ENCODE results near the gene P4HA2.

P4HA2 gene

DNA sequence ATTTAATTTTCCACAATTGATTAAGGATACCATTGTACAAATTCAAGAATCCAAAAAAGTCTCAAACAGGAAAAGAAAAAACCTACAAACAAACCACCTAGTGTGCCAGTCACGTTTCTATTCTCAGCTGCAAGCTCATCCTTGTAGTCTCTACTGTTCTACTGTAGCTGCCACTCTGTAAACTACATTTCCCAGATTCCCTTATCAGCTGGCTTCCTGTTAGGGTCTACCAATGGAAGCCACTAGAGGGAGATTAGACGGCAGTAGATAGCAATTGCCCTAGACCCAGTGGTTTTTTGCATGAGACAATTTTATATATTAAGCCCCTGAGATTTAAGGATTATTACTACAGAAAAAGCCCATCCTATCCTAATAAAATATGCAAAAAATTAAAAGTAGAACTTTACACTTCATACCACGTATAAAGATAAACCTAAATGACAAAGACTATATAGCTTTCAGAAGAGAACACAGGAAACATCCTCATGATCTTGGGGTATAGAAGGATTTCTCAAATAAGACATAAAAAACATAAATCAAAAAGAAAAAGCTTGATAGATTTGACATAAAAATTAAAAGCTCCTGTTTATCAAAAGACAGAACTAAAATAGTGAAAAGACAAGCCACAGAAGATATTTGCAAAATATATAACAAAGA, 37.4 kb downstream of the P4HA2 start:
- H3K79me2 ChIP-seq (ENCODE audit: control insufficient read depth, insufficient read depth, low read length, unreplicated experiment) = no peaks in the 10 kb centered on the region
- no peak overlapping the region for H3K27ac ChIP-seq (ENCODE audit: low read depth, low read length)
- peaks cover 4% of the 10 kb centered on the region; the same call in 1 of the 2 replicates for H3K36me3 ChIP-seq (ENCODE audit: insufficient read depth, low read length)
- H2AFZ ChIP-seq (ENCODE audit: low read length, unreplicated experiment) = no peak overlapping the region
- no peak overlapping the region for H3K4me3 ChIP-seq (ENCODE audit: low read depth, low read length)
- H3K27me3 ChIP-seq (ENCODE audit: insufficient read depth, low read length) = no peaks in the 10 kb centered on the region
- no peaks in the 10 kb centered on the region for H3K4me1 ChIP-seq (ENCODE audit: control insufficient read depth, insufficient read depth, low read length, unreplicated experiment)

GRCh38 chr5:132184588-132184987, 43.1 kb downstream of the P4HA2 start:
- Histone ChIP-seq H3K36me3 (ENCODE audit: insufficient read depth, low read length) (no peaks in the 10 kb centered on the region), H2AFZ (ENCODE audit: low read length, unreplicated experiment) (no peak overlapping the region), H3K27me3 (ENCODE audit: insufficient read depth, low read length) (no peaks in the 10 kb centered on the region), H3K4me1 (ENCODE audit: control insufficient read depth, insufficient read depth, low read length, unreplicated experiment) (peaks cover 4% of the 10 kb centered on the region), H3K27ac (ENCODE audit: low read depth, low read length) (no peak overlapping the region), H3K79me2 (ENCODE audit: control insufficient read depth, insufficient read depth, low read length, unreplicated experiment) (no peaks in the 10 kb centered on the region), H3K4me3 (ENCODE audit: low read depth, low read length) (no peak overlapping the region)

DNA sequence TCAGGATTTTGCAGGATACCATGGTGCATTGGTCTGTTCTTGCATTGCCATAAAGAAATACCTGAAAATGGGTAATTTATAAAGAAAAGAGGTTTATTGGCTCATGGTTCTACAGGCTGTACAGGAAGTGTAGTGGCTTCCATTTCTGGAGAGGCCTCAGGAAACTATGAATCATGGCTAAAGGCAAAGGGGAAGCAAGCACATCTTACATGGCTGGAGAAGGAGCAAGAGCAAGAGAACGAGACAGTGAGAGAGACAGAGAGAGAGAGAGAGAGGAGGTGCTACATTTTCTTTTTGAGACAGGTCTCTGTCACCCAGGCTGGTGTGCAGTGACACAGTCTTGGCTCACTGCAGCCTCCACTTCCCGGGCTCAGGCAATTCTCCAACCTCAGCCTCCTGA, 43.9 kb downstream of the P4HA2 start:
- no peak overlapping the region for H3K4me3 ChIP-seq (ENCODE audit: low read depth, low read length)
- H3K4me1 ChIP-seq (ENCODE audit: control insufficient read depth, insufficient read depth, low read length, unreplicated experiment) = peaks cover 4% of the 10 kb centered on the region
- H3K27ac ChIP-seq (ENCODE audit: low read depth, low read length) = no peak overlapping the region
- H2AFZ ChIP-seq (ENCODE audit: low read length, unreplicated experiment) = no peak overlapping the region
- no peaks in the 10 kb centered on the region for H3K79me2 ChIP-seq (ENCODE audit: control insufficient read depth, insufficient read depth, low read length, unreplicated experiment)
- H3K27me3 ChIP-seq (ENCODE audit: insufficient read depth, low read length) = no peaks in the 10 kb centered on the region
- H3K36me3 ChIP-seq (ENCODE audit: insufficient read depth, low read length) = no peaks in the 10 kb centered on the region

- H3K27me3 ChIP-seq (ENCODE audit: insufficient read depth, low read length) = no peaks in the 10 kb centered on the region
- H2AFZ ChIP-seq (ENCODE audit: low read length, unreplicated experiment) = no peak overlapping the region
- no peaks in the 10 kb centered on the region for H3K36me3 ChIP-seq (ENCODE audit: insufficient read depth, low read length)
- peaks cover 4% of the 10 kb centered on the region for H3K4me1 ChIP-seq (ENCODE audit: control insufficient read depth, insufficient read depth, low read length, unreplicated experiment)
- H3K79me2 ChIP-seq (ENCODE audit: control insufficient read depth, insufficient read depth, low read length, unreplicated experiment) = no peaks in the 10 kb centered on the region
- H3K4me3 ChIP-seq (ENCODE audit: low read depth, low read length) = no peak overlapping the region
- no peak overlapping the region for H3K27ac ChIP-seq (ENCODE audit: low read depth, low read length)
Observed at GRCh38 chr5:132182359-132183040, 45.2 kb downstream of the P4HA2 start.

DNA sequence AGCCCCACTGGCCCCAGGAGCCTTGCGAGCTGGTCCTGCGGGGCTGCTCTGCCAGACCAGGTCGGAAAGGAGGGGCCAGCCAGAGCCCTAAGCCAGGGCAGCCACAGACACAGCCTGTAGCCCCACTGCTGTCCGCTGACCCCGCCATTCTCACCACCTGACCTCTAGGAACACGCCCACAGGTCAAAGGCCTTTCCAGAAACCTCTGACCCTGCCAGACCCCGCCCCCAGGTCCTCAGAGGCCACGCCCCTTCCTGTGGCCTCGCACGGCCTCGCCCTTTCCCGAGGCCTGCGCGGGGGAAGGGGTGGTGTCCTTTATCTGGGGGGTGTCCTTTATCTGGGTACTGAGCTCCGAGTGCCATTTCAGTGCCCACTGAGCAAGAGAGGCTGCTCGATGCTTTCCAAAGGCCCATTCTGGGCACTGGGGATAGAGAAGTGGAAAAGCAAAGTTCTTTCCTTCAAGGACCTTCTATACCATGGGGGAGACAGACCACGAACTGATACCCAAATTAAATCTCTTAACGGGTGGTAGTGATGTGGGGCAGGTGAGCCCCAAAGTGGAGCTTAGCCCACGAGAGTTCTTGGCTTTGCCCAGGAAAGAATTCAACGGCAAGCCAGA, 46.5 kb downstream of the P4HA2 start:
- H3K36me3 ChIP-seq (ENCODE audit: insufficient read depth, low read length) = no peaks in the 10 kb centered on the region
- no peak overlapping the region for H3K27ac ChIP-seq (ENCODE audit: low read depth, low read length)
- peaks cover 8% of the 10 kb centered on the region for H3K4me1 ChIP-seq (ENCODE audit: control insufficient read depth, insufficient read depth, low read length, unreplicated experiment)
- no peak overlapping the region for H2AFZ ChIP-seq (ENCODE audit: low read length, unreplicated experiment)
- no peaks in the 10 kb centered on the region for H3K79me2 ChIP-seq (ENCODE audit: control insufficient read depth, insufficient read depth, low read length, unreplicated experiment)
- no peak overlapping the region for H3K4me3 ChIP-seq (ENCODE audit: low read depth, low read length)
- no peaks in the 10 kb centered on the region for H3K27me3 ChIP-seq (ENCODE audit: insufficient read depth, low read length)

DNA sequence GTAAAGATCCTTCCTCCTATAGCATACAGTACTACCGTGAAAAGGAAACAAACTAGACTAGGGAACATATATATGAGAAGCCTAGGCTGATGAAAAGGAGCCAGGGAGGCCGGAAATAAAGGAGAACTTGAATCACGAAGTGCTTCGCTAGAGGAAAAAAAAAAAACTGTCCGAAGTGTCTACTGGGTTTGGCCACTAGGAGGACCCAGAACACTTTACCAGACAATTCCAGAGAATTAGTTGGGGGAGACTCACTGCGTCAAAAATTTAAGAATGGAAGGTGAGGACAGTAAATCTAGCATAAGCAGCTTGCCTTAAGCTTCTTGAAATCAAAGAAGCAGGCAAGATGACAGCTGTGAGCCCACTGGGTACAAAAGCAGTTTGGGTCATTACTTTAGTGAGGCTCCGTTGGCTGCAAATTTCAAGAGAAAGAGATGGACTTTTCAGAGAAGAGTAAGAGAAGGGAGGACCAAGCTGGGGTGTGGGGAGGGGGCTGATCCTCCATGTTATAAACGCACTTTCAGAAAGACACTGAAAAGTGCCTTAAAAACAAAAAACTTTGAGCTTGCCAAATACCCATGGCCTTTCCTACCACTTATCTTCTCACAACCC, 47.4 kb downstream of the P4HA2 start:
- Histone ChIP-seq H3K79me2 (ENCODE audit: control insufficient read depth, insufficient read depth, low read length, unreplicated experiment) (no peaks in the 10 kb centered on the region), H3K36me3 (ENCODE audit: insufficient read depth, low read length) (no peaks in the 10 kb centered on the region), H3K4me1 (ENCODE audit: control insufficient read depth, insufficient read depth, low read length, unreplicated experiment) (peaks cover 8% of the 10 kb centered on the region), H2AFZ (ENCODE audit: low read length, unreplicated experiment) (no peak overlapping the region), H3K27me3 (ENCODE audit: insufficient read depth, low read length) (no peaks in the 10 kb centered on the region), H3K4me3 (ENCODE audit: low read depth, low read length) (no peak overlapping the region), H3K27ac (ENCODE audit: low read depth, low read length) (no peak overlapping the region)

- no peaks in the 10 kb centered on the region for H3K79me2 ChIP-seq (ENCODE audit: control insufficient read depth, insufficient read depth, low read length, unreplicated experiment)
- H3K4me1 ChIP-seq (ENCODE audit: control insufficient read depth, insufficient read depth, low read length, unreplicated experiment) = peaks cover 8% of the 10 kb centered on the region
- no peak overlapping the region for H3K4me3 ChIP-seq (ENCODE audit: low read depth, low read length)
- H3K27ac ChIP-seq (ENCODE audit: low read depth, low read length) = no peak overlapping the region
- H3K27me3 ChIP-seq (ENCODE audit: insufficient read depth, low read length) = no peaks in the 10 kb centered on the region
- H3K36me3 ChIP-seq (ENCODE audit: insufficient read depth, low read length) = no peaks in the 10 kb centered on the region
- H2AFZ ChIP-seq (ENCODE audit: low read length, unreplicated experiment) = peak overlapping the region; percentile 3
Observed at GRCh38 chr5:132179405-132179804, 48.2 kb downstream of the P4HA2 start.

DNA sequence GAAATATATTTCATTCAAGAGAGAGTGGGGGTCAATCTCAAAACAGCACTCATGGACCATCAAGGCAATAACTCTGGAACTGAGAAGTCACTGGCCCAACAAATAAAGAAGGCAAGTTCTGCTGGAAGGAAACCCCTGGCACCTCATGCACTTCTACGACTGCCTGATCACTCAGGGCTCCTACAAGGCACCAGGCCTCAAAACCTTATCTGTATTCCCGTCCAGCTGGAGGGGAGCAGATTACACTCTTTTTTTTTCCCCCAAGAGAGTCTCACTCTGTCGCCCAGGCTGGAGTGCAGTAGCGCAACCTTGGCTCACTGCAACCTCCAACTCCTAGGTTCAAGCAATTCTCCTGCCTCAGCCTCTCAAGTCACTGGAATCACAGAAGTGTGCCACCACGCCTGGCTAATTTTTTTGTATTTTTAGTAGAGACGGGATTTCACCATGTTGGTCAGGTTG, 49.9 kb downstream of the P4HA2 start:
- no peaks in the 10 kb centered on the region for H3K36me3 ChIP-seq (ENCODE audit: insufficient read depth, low read length)
- peaks cover 8% of the 10 kb centered on the region for H3K4me1 ChIP-seq (ENCODE audit: control insufficient read depth, insufficient read depth, low read length, unreplicated experiment)
- no peaks in the 10 kb centered on the region for H3K27me3 ChIP-seq (ENCODE audit: insufficient read depth, low read length)
- no peaks in the 10 kb centered on the region for H3K79me2 ChIP-seq (ENCODE audit: control insufficient read depth, insufficient read depth, low read length, unreplicated experiment)
- H3K27ac ChIP-seq (ENCODE audit: low read depth, low read length) = no peak overlapping the region
- H2AFZ ChIP-seq (ENCODE audit: low read length, unreplicated experiment) = no peak overlapping the region
- H3K4me3 ChIP-seq (ENCODE audit: low read depth, low read length) = no peak overlapping the region

DNA sequence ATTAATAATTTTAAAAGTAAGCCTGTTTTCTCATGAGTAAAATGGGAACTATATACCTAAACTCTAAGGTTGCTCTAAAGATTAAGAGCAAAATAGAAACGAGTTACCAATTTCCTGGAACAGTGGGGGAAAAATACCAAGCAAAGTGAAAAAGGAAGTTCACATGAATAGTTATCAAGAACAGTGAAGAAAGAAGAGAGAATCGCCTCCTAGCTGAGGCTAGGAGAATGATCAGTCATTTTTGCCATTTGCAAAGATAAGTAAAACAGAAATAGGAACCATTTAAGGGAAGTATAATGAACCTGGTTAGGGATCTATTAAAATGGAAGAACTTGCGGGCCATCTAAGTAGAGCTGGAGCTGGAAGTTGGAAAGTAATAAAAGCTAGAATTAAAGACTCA, 50.7 kb downstream of the P4HA2 start:
- no peak overlapping the region for H3K4me3 ChIP-seq (ENCODE audit: low read depth, low read length)
- no peaks in the 10 kb centered on the region for H3K79me2 ChIP-seq (ENCODE audit: control insufficient read depth, insufficient read depth, low read length, unreplicated experiment)
- H2AFZ ChIP-seq (ENCODE audit: low read length, unreplicated experiment) = no peak overlapping the region
- peaks cover 8% of the 10 kb centered on the region for H3K4me1 ChIP-seq (ENCODE audit: control insufficient read depth, insufficient read depth, low read length, unreplicated experiment)
- H3K36me3 ChIP-seq (ENCODE audit: insufficient read depth, low read length) = no peaks in the 10 kb centered on the region
- H3K27me3 ChIP-seq (ENCODE audit: insufficient read depth, low read length) = no peaks in the 10 kb centered on the region
- H3K27ac ChIP-seq (ENCODE audit: low read depth, low read length) = no peak overlapping the region

DNA sequence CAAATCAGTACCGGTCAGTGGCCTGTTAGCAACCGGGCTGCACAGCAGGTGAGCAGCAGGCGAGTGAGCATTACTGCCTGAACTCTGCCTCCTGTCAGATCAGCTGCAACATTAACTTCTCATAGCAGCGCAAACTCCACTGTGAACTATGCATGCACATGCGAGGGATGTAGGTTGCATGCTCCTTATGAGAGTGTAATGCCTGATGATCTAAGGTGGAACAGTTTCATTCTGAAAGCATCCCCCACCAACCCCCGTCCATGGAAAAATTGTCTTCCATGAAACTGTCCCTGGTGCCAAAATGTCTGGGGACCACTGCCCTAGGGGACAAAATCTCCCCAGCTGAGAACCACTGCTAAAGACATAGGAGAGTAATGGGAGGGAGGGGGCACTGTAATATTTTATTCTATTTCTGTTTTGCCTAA, 51.1 kb downstream of the P4HA2 start:
- peaks cover 8% of the 10 kb centered on the region for H3K4me1 ChIP-seq (ENCODE audit: control insufficient read depth, insufficient read depth, low read length, unreplicated experiment)
- H3K27me3 ChIP-seq (ENCODE audit: insufficient read depth, low read length) = no peaks in the 10 kb centered on the region
- H3K27ac ChIP-seq (ENCODE audit: low read depth, low read length) = no peak overlapping the region
- H3K4me3 ChIP-seq (ENCODE audit: low read depth, low read length) = no peak overlapping the region
- H3K79me2 ChIP-seq (ENCODE audit: control insufficient read depth, insufficient read depth, low read length, unreplicated experiment) = no peaks in the 10 kb centered on the region
- H2AFZ ChIP-seq (ENCODE audit: low read length, unreplicated experiment) = no peak overlapping the region
- H3K36me3 ChIP-seq (ENCODE audit: insufficient read depth, low read length) = no peaks in the 10 kb centered on the region

Data from ACC112 (cell line).